ENCODE measurements around the gene ORMDL3. TPM values are rescaled to one million over a fixed set of nuclear protein-coding genes. Genes with fewer than 3 reads are reported as not detected.

ORMDL3 gene
- total and polyA plus RNA-seq, 2 experiments from 2014 or later: 33.6 to 38.5 TPM

- Histone ChIP-seq H3K4me2 (no peak overlapping the region), H3K4me1 (ENCODE audit: insufficient read depth) (no peaks in the 10 kb centered on the region), H3K4me3 (no peak overlapping the region), H2AFZ (no peak overlapping the region), H4K20me1 (replicated peaks; ENCODE audit: insufficient read depth) (no peaks in the 10 kb centered on the region), H3K9me2 (ENCODE audit: insufficient read depth) (peaks cover 5% of the 10 kb centered on the region), H3K27ac (ENCODE audit: low read depth) (no peak overlapping the region), H3K27me3 (ENCODE audit: insufficient read depth) (peaks cover 26% of the 10 kb centered on the region), H3F3A (replicated peaks; ENCODE audit: low read depth) (no peaks in the 10 kb centered on the region), H3K36me3 (ENCODE audit: insufficient read depth) (no peaks in the 10 kb centered on the region), H3K79me2 (replicated peaks; ENCODE audit: insufficient read depth) (no peaks in the 10 kb centered on the region)
- no peak for DNase-seq (ENCODE audit: low spot score)
- no peaks in the 10 kb centered on the region; the same call in 2 of the 3 replicates for H3K9me3 Mint-ChIP-seq
- no peak overlapping the region for H3K4me3 Mint-ChIP-seq
- no peaks in the 10 kb centered on the region; the same call in 2 of the 3 replicates for H3K4me1 Mint-ChIP-seq
- no peak for ATAC-seq
- no peak overlapping the region for H3K27ac Mint-ChIP-seq
- H3K27me3 Mint-ChIP-seq (ENCODE audit: insufficient read depth, low read depth, poor library complexity): peaks cover 10% of the 10 kb centered on the region
- TF ChIP-seq EZH2phosphoT487 (IDR thresholded peaks at IDR 0.05; ENCODE audit: unreplicated experiment): no peak
- no peak for TF ChIP-seq NANOG (IDR thresholded peaks at IDR 0.05; ENCODE audit: borderline replicate concordance)
- no peak for TF ChIP-seq ZNF114 (CRISPR knock-in tag; IDR thresholded peaks at IDR 0.05)
- TF ChIP-seq CTCF (conservative IDR thresholded peaks at IDR 0.05; ENCODE audit: low read depth in 2 of 2): no peak
- no peak for TF ChIP-seq EZH2 (IDR thresholded peaks at IDR 0.05; ENCODE audit: low read depth, unreplicated experiment)
- TF ChIP-seq STAT1 (IDR thresholded peaks at IDR 0.05; ENCODE audit: unreplicated experiment): no peak
- no peak for TF ChIP-seq POLR2AphosphoS5 (IDR thresholded peaks at IDR 0.05; ENCODE audit: low read depth)
- TF ChIP-seq ZNF331 (CRISPR knock-in tag; IDR thresholded peaks at IDR 0.05; ENCODE audit: low read depth): no peak
- no peak for TF ChIP-seq ZNF462 (CRISPR knock-in tag; IDR thresholded peaks at IDR 0.05)
- TF ChIP-seq JUNB (IDR thresholded peaks at IDR 0.05; ENCODE audit: unreplicated experiment): no peak
- TF ChIP-seq, protein P1, sequence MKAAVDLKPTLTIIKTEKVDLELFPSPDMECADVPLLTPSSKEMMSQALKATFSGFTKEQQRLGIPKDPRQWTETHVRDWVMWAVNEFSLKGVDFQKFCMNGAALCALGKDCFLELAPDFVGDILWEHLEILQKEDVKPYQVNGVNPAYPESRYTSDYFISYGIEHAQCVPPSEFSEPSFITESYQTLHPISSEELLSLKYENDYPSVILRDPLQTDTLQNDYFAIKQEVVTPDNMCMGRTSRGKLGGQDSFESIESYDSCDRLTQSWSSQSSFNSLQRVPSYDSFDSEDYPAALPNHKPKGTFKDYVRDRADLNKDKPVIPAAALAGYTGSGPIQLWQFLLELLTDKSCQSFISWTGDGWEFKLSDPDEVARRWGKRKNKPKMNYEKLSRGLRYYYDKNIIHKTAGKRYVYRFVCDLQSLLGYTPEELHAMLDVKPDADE (IDR thresholded peaks at IDR 0.05): no peak
- no peak for TF ChIP-seq CREB1 (CRISPR knock-in tag; IDR thresholded peaks at IDR 0.05; ENCODE audit: low read depth)
- H3K36me3 Mint-ChIP-seq (ENCODE audit: low read depth): no peaks in the 10 kb centered on the region; the same call in 2 of the 3 replicates
Observed at GRCh38 chr17:39871801-39872200, 55.6 kb downstream of the ORMDL3 start.
